Heart left ventricle (tissue), 16 donors: ENCODE results near the gene SLC7A6. TPM values are rescaled to one million over a fixed set of nuclear protein-coding genes. Genes with fewer than 3 reads are reported as not detected.

ENCODE experiments used
- ATAC-seq, 4 donors: fragments of 200-7000 bp; cut with Tn5 transposase; one replicate each; pipeline ENCODE4 v1.9.1; 2020 to 2022; ENCODE audit warnings: moderate library complexity in 4 of 4, mild to moderate bottlenecking in 3 of 4, moderate number of reproducible peaks in 1 of 4
- DNase-seq, 5 donors: peaks; one replicate each; pipeline ENCODE4 v3.0.0-alpha.2; 2020
- H3K27ac ChIP-seq, 12 donors: fragments of 200-600 bp; sonication (generic) in 4 of 12; one replicate each; pipeline versions ENCODE4 v1.5.0 to v1.8.0; 2016 to 2022; ENCODE audit warnings: mild to moderate bottlenecking in 2 of 12
- H3K27me3 ChIP-seq, 9 donors: fragments of 200-600 bp; sonication (generic) in 2 of 9; one replicate each; pipeline versions ENCODE4 v1.5.1 to v1.8.0; 2016 to 2022; ENCODE audit warnings: mild to moderate bottlenecking in 3 of 9
- H3K36me3 ChIP-seq, 9 donors: fragments of 200-600 bp; sonication (generic) in 2 of 9; one replicate each; pipeline versions ENCODE4 v1.5.0 to v1.8.0; 2018 to 2022; ENCODE audit warnings: mild to moderate bottlenecking in 2 of 9
- H3K4me1 ChIP-seq, 12 donors: fragments of 200-600 bp; sonication (generic) in 4 of 12; one replicate each; pipeline versions ENCODE4 v1.5.0 to v1.8.0; 2016 to 2022; ENCODE audit warnings: mild to moderate bottlenecking in 3 of 12
- H3K4me3 ChIP-seq, 12 donors: fragments of 200-600 bp; sonication (generic) in 4 of 12; one replicate each; pipeline versions ENCODE4 v1.5.0 to v1.8.0; 2017 to 2022; ENCODE audit warnings: mild to moderate bottlenecking in 9 of 12, moderate library complexity in 4 of 12
- H3K9me3 ChIP-seq, 12 donors: fragments of 200-600 bp; sonication (generic) in 4 of 12; one replicate each; pipeline versions ENCODE4 v1.5.0 to v1.8.0; 2016 to 2022; ENCODE audit warnings: mild to moderate bottlenecking in 1 of 12
- CTCF ChIP-seq, 12 donors: fragments of 200-600 bp; sonication (generic) in 4 of 12; IDR thresholded peaks; one replicate each; pipeline versions ENCODE4 v1.5.0 to v1.8.0; 2018 to 2022; ENCODE audit warnings: antibody characterized with exemption in 12 of 12, mild to moderate bottlenecking in 5 of 12
- POLR2A ChIP-seq, 2 donors: fragments of 450-650 bp; IDR thresholded peaks; one replicate each; pipeline ENCODE4 v1.6.1; 2017; ENCODE audit warnings: antibody characterized with exemption in 2 of 2, mild to moderate bottlenecking in 2 of 2, moderate library complexity in 2 of 2
- WGBS, 4 donors: extraction: QIAGEN DNeasy Blood & Tissue Kit in 2 of 4; methylation state at CpG; one replicate each; pipeline versions ENCODE4 v1.1.5 to v1.1.7; 2013 to 2018; 5-methylcytosine and 5-hydroxymethylcytosine counted together
- intact Hi-C, 10 donors: fragments of 100-400 bp; cut with DNase I; formaldehyde crosslinking; loops; one replicate each; pipeline versions ENCODE4 v1.11.1 to v1.14.2; 2022
- polyA plus RNA-seq, 2 donors: library from polyadenylated mRNA; stranded (reverse); fragments of 200-250 nt; gene quantifications; one replicate each; pipeline ENCODE4 v1.2.3, GENCODE V29; 2013
- total RNA-seq, 9 donors: library from RNA; depleted of rRNA in 2 of 9; stranded (reverse); fragments of >200 nt in 2 of 9; fragmentation: NEBNext Ultra II Directional in 3 of 9; extraction: Animal tissue kit (Norgen Biotek cat#: 25700) in 3 of 9; gene quantifications; one replicate each; pipeline versions ENCODE4 v1.1.0 to v1.2.4, GENCODE V29; 2016 to 2023
- donor health status: ischemic (EF 13 %, LVEDD 7.1; RV severe dilation, severe dysfunction).
- donor health status: healthy with polysubstance abuse.
- donor health status: DM: no; HTN: yes; CAD: no.
- donor health status: DM: no; HTN: no; CAD: no.
- donor health status: ischemic (EF 25% LVEDD 6.9; RV normal size, moderate dysfunction).
- donor health status: ischemic (EF 25% LVEDD 5.7; RV mildly dilated, moderate dysfunction).
- donor health status: healthy.
- donor health status: DM: yes; HTN: yes; CAD: no.
- donor health status: ischemic (EF 35%, LVEDD 5.7; RV mildly dilated, moderate dysfunction).
- donor health status: nonischemic (EF 11% LVEDD 7.7; RV severe dilation, severe dysfunction).
- donor health status: DM: yes; HTN: yes; CAD: no.
- donor health status: PGD.
- donor health status: ischemic (EF 29% LVEDD 5.4; RV normal size, mild dysfunction).
- donor health status: nonischemic (EF 23%, LVEDD 6.1; RV moderate dilation, normal function).

SLC7A6 gene
- total and polyA plus RNA-seq, 11 donors = 32.7 to 76.0 (median 45.6) TPM

- peaks cover 0 to 7% (median 0%) of the 10 kb centered on the region in 12 donors for H3K4me1 ChIP-seq
- no peak overlapping the region for H3K27ac ChIP-seq
- no peaks in the 10 kb centered on the region for H3K9me3 ChIP-seq
- H3K27me3 ChIP-seq = no peaks in the 10 kb centered on the region
- DNase-seq (no peak), ATAC-seq (no peak)
- TF ChIP-seq CTCF (IDR thresholded peaks at IDR 0.05) (no peak), POLR2A (IDR thresholded peaks at IDR 0.05) (no peak)
- H3K36me3 ChIP-seq = peaks cover 0 to 25% (median 3%) of the 10 kb centered on the region in 9 donors
- 90 to 94% (median 91%) methylated on average over 3 of the region's 3 CpGs for WGBS, 4 donors
- H3K4me3 ChIP-seq = no peak overlapping the region
- intact Hi-C loops = no loop called here
Observed at GRCh38 chr16:68216240-68216639, 48.1 kb upstream of the SLC7A6 start.

GRCh38 chr16:68217506-68217905 is 46.8 kb upstream of the SLC7A6 start:
- H3K27ac ChIP-seq = no peak overlapping the region
- intact Hi-C loops = no loop called here
- TF ChIP-seq POLR2A (IDR thresholded peaks at IDR 0.05) (no peak), CTCF (IDR thresholded peaks at IDR 0.05) (no peak)
- no peak overlapping the region for H3K4me3 ChIP-seq
- no peak for ATAC-seq
- H3K36me3 ChIP-seq = peaks cover 0 to 32% (median 8%) of the 10 kb centered on the region in 9 donors
- WGBS, 4 donors = 88 to 93% (median 90%) methylated on average over 4 of the region's 4 CpGs
- peaks cover 0 to 7% (median 0%) of the 10 kb centered on the region in 12 donors for H3K4me1 ChIP-seq
- H3K9me3 ChIP-seq = no peaks in the 10 kb centered on the region
- H3K27me3 ChIP-seq = no peaks in the 10 kb centered on the region
- no peak for DNase-seq

GRCh38 chr16:68219725-68220351 is 44.5 kb upstream of the SLC7A6 start:
- Histone ChIP-seq H3K4me3 (no peak overlapping the region), H3K27ac (no peak overlapping the region), H3K27me3 (no peaks in the 10 kb centered on the region), H3K4me1 (peaks cover 0 to 6% (median 0%) of the 10 kb centered on the region in 12 donors), H3K36me3 (peaks cover 0 to 40% (median 8%) of the 10 kb centered on the region in 9 donors), H3K9me3 (no peaks in the 10 kb centered on the region)
- DNase-seq = no peak
- intact Hi-C loops = loop anchor here in 5 of 10 donors (10.0 kb wide), 5 partner anchors 125 to 415 kb away; partner anchors contain the start of genes DPEP2 (in 1 of the 5), RANBP10 (in 1 of the 5) and TSNAXIP1 (in 1 of the 5)
- TF ChIP-seq POLR2A (IDR thresholded peaks at IDR 0.05) (no peak), CTCF (IDR thresholded peaks at IDR 0.05) (no peak)
- ATAC-seq = no peak
- 89 to 95% (median 93%) methylated on average over 6 of the region's 6 CpGs for WGBS, 4 donors

GRCh38 chr16:68223072-68223471 is 41.3 kb upstream of the SLC7A6 start:
- Histone ChIP-seq H3K27ac (no peak overlapping the region), H3K4me1 (peaks cover 0 to 15% (median 9%) of the 10 kb centered on the region in 12 donors), H3K36me3 (peaks cover 0 to 66% (median 20%) of the 10 kb centered on the region in 9 donors), H3K27me3 (no peaks in the 10 kb centered on the region), H3K9me3 (no peaks in the 10 kb centered on the region), H3K4me3 (no peak overlapping the region)
- intact Hi-C loops = loop anchor here in 5 of 10 donors (10.0 kb wide), 5 partner anchors 128 to 418 kb away; partner anchors contain the start of genes DPEP2 (in 1 of the 5), RANBP10 (in 1 of the 5) and TSNAXIP1 (in 1 of the 5)
- DNase-seq (no peak), ATAC-seq (no peak)
- TF ChIP-seq CTCF (IDR thresholded peaks at IDR 0.05) (no peak), POLR2A (IDR thresholded peaks at IDR 0.05) (no peak)
- WGBS, 4 donors = 86 to 100% (median 92%) methylated on average over 1 of the region's 1 CpG
